ENCODE results near the gene GMPPA.

The GMPPA gene

DNA sequence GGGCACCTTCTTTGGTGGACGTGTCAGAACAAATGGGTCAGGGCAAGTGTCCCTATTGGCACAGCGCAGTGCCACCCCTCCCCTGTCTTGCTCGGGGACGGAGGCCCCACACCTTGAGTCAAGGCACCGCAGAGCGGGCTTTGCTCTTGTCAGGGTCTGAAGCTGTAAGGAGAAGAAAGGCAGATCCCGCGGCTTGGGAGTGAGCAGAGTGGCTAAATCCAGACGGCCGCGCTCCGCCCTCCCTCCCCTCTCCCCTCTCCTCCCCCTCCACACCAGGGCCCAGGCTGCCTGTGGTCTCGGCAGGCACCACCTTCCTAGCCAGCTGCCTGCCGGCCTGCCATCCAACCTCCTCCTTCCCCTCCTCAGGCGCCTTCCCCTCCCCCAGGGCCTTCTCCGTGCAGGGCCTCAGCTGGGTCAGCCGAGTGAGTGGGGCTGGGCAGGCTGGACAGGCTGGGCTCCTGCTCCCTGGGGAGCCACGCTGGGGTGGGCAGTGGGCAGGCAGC is 38.2 kb upstream of the GMPPA start:
- Histone ChIP-seq H3K4me1 (ENCODE audit: control insufficient read depth in 1 of 2, insufficient read depth in 1 of 2, low read depth in 1 of 2, low read length in 1 of 2) (no peaks in the 10 kb centered on the region), H3K4me3 (ENCODE audit: low read depth in 1 of 2, low read length in 1 of 2) (no peak overlapping the region), H3K36me3 (no peaks in the 10 kb centered on the region), H3K27ac (no peak overlapping the region), H3K9me3 (no peaks in the 10 kb centered on the region), H3K27me3 (peaks cover 12% of the 10 kb centered on the region)
- TF ChIP-seq, protein P1, sequence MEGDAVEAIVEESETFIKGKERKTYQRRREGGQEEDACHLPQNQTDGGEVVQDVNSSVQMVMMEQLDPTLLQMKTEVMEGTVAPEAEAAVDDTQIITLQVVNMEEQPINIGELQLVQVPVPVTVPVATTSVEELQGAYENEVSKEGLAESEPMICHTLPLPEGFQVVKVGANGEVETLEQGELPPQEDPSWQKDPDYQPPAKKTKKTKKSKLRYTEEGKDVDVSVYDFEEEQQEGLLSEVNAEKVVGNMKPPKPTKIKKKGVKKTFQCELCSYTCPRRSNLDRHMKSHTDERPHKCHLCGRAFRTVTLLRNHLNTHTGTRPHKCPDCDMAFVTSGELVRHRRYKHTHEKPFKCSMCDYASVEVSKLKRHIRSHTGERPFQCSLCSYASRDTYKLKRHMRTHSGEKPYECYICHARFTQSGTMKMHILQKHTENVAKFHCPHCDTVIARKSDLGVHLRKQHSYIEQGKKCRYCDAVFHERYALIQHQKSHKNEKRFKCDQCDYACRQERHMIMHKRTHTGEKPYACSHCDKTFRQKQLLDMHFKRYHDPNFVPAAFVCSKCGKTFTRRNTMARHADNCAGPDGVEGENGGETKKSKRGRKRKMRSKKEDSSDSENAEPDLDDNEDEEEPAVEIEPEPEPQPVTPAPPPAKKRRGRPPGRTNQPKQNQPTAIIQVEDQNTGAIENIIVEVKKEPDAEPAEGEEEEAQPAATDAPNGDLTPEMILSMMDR (IDR thresholded peaks at IDR 0.05): no peak

DNA sequence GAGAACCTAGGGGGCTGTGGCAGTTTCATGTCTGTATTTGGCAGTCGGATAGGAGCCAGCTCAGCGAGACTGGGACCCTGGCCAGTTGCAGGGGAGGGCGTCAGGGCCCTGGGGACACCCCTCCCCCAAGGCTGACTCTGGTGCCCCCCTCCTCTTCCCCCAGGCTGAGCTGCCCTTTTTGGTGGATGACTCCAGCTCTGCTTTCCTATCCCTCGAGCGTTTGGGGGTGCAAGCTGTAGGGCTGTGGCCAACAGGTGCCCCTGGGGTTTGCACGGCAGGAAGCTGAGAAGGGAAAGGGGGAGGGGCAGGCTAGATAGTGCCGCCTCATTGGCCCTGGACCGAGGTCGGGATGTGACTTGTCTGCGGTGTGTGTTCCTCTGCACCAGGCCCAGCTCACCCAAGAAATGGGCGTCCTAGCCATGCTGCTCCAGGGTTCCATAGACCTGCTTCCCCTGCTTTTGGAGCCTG is 37.6 kb upstream of the GMPPA start:
- Histone ChIP-seq H3K4me3 (ENCODE audit: low read depth in 1 of 2, low read length in 1 of 2) (no peak overlapping the region), H3K27me3 (peaks cover 6% of the 10 kb centered on the region), H3K4me1 (ENCODE audit: control insufficient read depth in 1 of 2, insufficient read depth in 1 of 2, low read depth in 1 of 2, low read length in 1 of 2) (no peaks in the 10 kb centered on the region), H3K36me3 (no peaks in the 10 kb centered on the region), H3K9me3 (no peaks in the 10 kb centered on the region), H3K27ac (no peak overlapping the region)
- TF ChIP-seq, protein P1 (IDR thresholded peaks at IDR 0.05): no peak

DNA sequence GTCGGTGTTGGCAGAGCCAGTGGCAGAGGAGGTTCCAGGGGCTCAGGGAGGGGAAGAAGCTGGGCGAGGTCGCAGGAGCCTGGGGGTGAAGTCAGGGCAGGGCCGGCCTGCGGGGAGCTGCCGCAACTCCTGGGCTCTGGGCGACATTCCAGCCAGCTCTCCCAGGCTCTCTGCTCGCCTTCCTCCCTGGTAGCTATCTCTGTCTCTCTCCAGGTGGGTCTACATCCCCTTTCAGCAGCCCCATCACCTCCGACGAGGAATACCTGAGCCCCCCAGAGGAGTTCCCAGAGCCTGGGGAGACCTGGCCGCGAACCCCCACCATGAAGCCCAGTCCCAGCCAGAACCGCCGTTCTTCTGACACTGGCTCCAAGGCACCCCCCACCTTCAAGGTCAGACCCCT is 37.0 kb upstream of the GMPPA start:
- H3K4me3 ChIP-seq (ENCODE audit: low read depth in 1 of 2, low read length in 1 of 2): no peak overlapping the region
- no peaks in the 10 kb centered on the region for H3K9me3 ChIP-seq
- no peaks in the 10 kb centered on the region for H3K4me1 ChIP-seq (ENCODE audit: control insufficient read depth in 1 of 2, insufficient read depth in 1 of 2, low read depth in 1 of 2, low read length in 1 of 2)
- H3K36me3 ChIP-seq: no peaks in the 10 kb centered on the region
- H3K27me3 ChIP-seq: peaks cover 6% of the 10 kb centered on the region
- no peak overlapping the region for H3K27ac ChIP-seq
- TF ChIP-seq, protein P1 (IDR thresholded peaks at IDR 0.05): no peak

DNA sequence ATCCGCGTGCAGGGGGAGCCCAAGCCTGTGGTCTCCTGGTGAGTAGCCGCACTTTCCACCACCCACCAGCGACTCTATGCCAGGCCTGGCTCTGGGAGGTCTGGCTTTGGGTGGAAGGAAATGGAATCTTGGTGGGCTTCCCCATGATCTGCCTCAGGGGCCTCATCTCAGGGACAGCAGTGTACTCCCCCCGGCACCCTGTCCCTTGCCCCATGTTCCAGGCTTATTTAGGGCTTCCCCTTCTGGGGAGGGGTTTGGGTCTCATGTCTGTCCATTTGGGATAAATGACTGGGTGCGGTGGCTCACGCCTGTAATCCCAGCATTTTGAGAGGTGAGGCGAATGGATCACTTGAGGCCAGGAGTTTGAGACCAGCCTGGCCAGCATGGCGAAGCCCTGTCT is 36.3 kb upstream of the GMPPA start:
- H3K36me3 ChIP-seq: no peaks in the 10 kb centered on the region

DNA sequence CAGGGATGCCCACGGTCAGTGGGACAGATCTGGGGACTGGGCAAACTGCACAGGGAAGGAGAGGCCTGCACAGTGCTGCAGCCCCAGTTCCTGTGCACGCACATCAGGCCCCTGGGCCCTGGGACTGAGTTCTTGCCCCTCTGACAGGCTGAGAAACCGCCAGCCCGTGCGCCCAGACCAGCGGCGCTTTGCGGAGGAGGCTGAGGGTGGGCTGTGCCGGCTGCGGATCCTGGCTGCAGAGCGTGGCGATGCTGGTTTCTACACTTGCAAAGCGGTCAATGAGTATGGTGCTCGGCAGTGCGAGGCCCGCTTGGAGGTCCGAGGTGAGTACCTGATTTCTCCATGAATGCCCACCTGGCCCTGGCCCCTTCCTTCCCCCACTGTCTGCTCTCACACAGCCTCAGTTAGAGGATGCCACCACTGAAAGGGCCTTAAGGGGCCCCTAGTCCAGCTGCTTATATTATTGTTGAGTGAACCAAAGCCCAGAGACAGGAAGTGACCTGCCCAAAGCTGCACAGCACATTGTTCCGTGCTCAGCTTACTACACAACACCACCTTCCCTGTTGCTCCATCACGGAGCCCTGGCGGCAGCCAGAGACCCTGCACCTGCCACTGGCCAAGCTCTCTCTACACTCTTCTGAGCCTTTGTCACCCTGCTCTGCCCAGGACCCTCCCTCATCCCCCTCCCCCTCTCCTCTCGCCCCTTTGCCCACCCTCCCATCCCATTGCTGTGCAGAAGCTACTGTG is 34.2 kb upstream of the GMPPA start:
- Histone ChIP-seq H3K4me1 (ENCODE audit: control insufficient read depth in 1 of 2, insufficient read depth in 1 of 2, low read depth in 1 of 2, low read length in 1 of 2) (no peaks in the 10 kb centered on the region), H3K4me3 (ENCODE audit: low read depth in 1 of 2, low read length in 1 of 2) (no peak overlapping the region), H3K27me3 (peaks cover 3% of the 10 kb centered on the region), H3K36me3 (no peaks in the 10 kb centered on the region), H3K27ac (no peak overlapping the region), H3K9me3 (no peaks in the 10 kb centered on the region)
- TF ChIP-seq, protein P1 (IDR thresholded peaks at IDR 0.05): no peak

More for the DNA sequence above, 36.3 kb upstream of the GMPPA start:
- TF ChIP-seq, protein P1 (IDR thresholded peaks at IDR 0.05): no peak
- H3K4me1 ChIP-seq (ENCODE audit: control insufficient read depth in 1 of 2, insufficient read depth in 1 of 2, low read depth in 1 of 2, low read length in 1 of 2): no peaks in the 10 kb centered on the region
- no peak overlapping the region for H3K27ac ChIP-seq
- no peak overlapping the region for H3K4me3 ChIP-seq (ENCODE audit: low read depth in 1 of 2, low read length in 1 of 2)
- peaks cover 6% of the 10 kb centered on the region for H3K27me3 ChIP-seq
- no peaks in the 10 kb centered on the region for H3K9me3 ChIP-seq

All from neutrophil (primary cell).